GM12891 (cell line): Measurements from ENCODE around the gene CTBS.

Experiments used
- PAX5 ChIP-seq: IDR thresholded peaks from 2 replicates; pipeline ENCODE4 v1.6.1; 2011; ENCODE audit warnings: low read length, moderate library complexity, mild to moderate bottlenecking; ENCODE audit not compliant: insufficient read depth, severe bottlenecking
- POLR2A ChIP-seq: IDR thresholded peaks from 2 replicates; pipeline ENCODE4 v1.6.1; 2011; ENCODE audit warnings: low read depth, low read length, control low read depth
- POLR2AphosphoS5 ChIP-seq: IDR thresholded peaks from 2 replicates; pipeline ENCODE4 v1.6.1; 2011; ENCODE audit warnings: low read depth, low read length, control low read depth
- POU2F2 ChIP-seq: IDR thresholded peaks from 2 replicates; pipeline ENCODE4 v1.6.1; 2011; ENCODE audit warnings: low read depth, mild to moderate bottlenecking, control low read depth, low read length, moderate library complexity
- SPI1 ChIP-seq: IDR thresholded peaks from 2 replicates; pipeline ENCODE4 v1.6.1; 2011; ENCODE audit warnings: low read depth, low read length, control low read depth
- TAF1 ChIP-seq: IDR thresholded peaks from 2 replicates; pipeline ENCODE4 v1.6.1; 2011; ENCODE audit warnings: low read depth, low read length, control low read depth

- no peak for TF ChIP-seq POU2F2
- TF ChIP-seq POLR2A, result no peak
- no peak for TF ChIP-seq TAF1
- no peak for TF ChIP-seq POLR2AphosphoS5
- no peak for TF ChIP-seq PAX5
- TF ChIP-seq SPI1, result no peak
Measured at GRCh38 chr1:84525779-84526178, 48.5 kb downstream of the CTBS start.
